DOHH2 (cell line): Measurements from ENCODE around the gene VWA2.

ENCODE experiments used
- H3F3A ChIP-seq: fragments of 200-600 bp; sonication (generic), shearing (Covaris generic); 2 replicates; pipeline ENCODE4 v1.6.0; 2016; ENCODE audit warnings: antibody characterized with exemption, mild to moderate bottlenecking; ENCODE audit not compliant: control insufficient read depth, insufficient read depth
- H3K27ac ChIP-seq: fragments of 200-600 bp; sonication (generic); 2 replicates; pipeline ENCODE4 v1.5.1; 2014; ENCODE audit warnings: low read depth, mild to moderate bottlenecking, low read length, moderate library complexity
- H3K27me3 ChIP-seq: fragments of 200-600 bp; sonication (generic); 2 replicates; pipeline ENCODE4 v1.6.1; 2014; ENCODE audit warnings: mild to moderate bottlenecking, low read length, mixed read lengths; ENCODE audit not compliant: control insufficient read depth
- H3K36me3 ChIP-seq: fragments of 200-600 bp; sonication (generic); 2 replicates; pipeline ENCODE4 v1.6.1; 2014; ENCODE audit warnings: mild to moderate bottlenecking, low read length, moderate library complexity, mixed read lengths; ENCODE audit not compliant: control insufficient read depth
- H3K4me1 ChIP-seq: fragments of 200-600 bp; sonication (generic); 2 replicates; pipeline ENCODE4 v1.6.1; 2014; ENCODE audit warnings: mild to moderate bottlenecking, low read length, mixed read lengths; ENCODE audit not compliant: control insufficient read depth
- H3K4me2 ChIP-seq: fragments of 200-600 bp; sonication (generic); 2 replicates; pipeline ENCODE4 v1.6.0; 2014; ENCODE audit warnings: mild to moderate bottlenecking, low read length, moderate library complexity
- H3K4me3 ChIP-seq: fragments of 200-600 bp; sonication (generic); 2 replicates; pipeline ENCODE4 v1.5.1; 2014; ENCODE audit warnings: mild to moderate bottlenecking, low read length, mixed read lengths
- H3K79me2 ChIP-seq: fragments of 200-600 bp; sonication (generic); 2 replicates; pipeline ENCODE4 v1.6.1; 2014; ENCODE audit warnings: mild to moderate bottlenecking, low read length, mixed read lengths; ENCODE audit not compliant: control insufficient read depth
- H3K9me2 ChIP-seq: fragments of 200-600 bp; sonication (generic); replicated peaks from 2 replicates; pipeline ENCODE4 v1.6.1; 2014; ENCODE audit warnings: mild to moderate bottlenecking, low read length, mixed read lengths; ENCODE audit not compliant: control insufficient read depth
- H3K9me3 ChIP-seq: fragments of 200-600 bp; sonication (generic); 2 replicates; pipeline ENCODE4 v1.6.1; 2014; ENCODE audit warnings: antibody characterized with exemption, low read length, mixed read lengths; ENCODE audit not compliant: control insufficient read depth, insufficient read depth
- H4K20me1 ChIP-seq: fragments of 200-600 bp; sonication (generic); 2 replicates; pipeline ENCODE4 v1.6.0; 2014; ENCODE audit warnings: low read depth, mild to moderate bottlenecking, antibody characterized with exemption, low read length, moderate library complexity; ENCODE audit not compliant: control insufficient read depth, insufficient read depth
- EZH2phosphoT487 ChIP-seq: fragments of 200-600 bp; sonication (generic); IDR thresholded peaks from 2 replicates; pipeline ENCODE4 v1.6.1; 2017; ENCODE audit warnings: borderline replicate concordance, mild to moderate bottlenecking, antibody characterized with exemption, low read length, moderate library complexity, mixed read lengths
- TF ChIP-seq, protein P1 (sequence below): fragments of 200-600 bp; sonication (generic); IDR thresholded peaks from one replicate; pipeline ENCODE4 v1.5.1; 2014; ENCODE audit warnings: antibody characterized with exemption, mild to moderate bottlenecking, low read depth, low read length; ENCODE audit not compliant: poor library complexity, severe bottlenecking

The VWA2 gene

DNA sequence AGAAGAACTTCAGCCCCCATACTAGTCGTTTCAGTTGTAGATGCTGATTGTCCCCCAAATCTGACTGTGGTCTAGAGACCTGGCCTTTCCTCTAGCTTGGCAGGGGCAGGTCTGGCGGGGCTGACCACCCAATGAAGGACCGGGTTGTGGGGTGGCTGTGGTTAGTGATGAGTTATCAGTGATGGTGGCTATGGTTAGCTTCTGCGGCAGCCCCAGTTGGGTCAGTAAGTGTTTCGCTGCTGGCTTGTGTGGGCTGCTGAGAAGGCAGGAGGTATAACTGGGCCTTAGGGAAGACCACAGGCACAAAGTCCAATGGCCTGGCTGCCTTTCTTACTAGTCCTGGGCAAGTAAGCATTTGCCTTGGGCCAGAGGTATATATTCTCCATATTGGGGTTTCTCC is 21.3 kb downstream of the VWA2 start:
- H3K4me3 ChIP-seq: no peak overlapping the region
- TF ChIP-seq EZH2phosphoT487: no peak
- TF ChIP-seq, protein P1, sequence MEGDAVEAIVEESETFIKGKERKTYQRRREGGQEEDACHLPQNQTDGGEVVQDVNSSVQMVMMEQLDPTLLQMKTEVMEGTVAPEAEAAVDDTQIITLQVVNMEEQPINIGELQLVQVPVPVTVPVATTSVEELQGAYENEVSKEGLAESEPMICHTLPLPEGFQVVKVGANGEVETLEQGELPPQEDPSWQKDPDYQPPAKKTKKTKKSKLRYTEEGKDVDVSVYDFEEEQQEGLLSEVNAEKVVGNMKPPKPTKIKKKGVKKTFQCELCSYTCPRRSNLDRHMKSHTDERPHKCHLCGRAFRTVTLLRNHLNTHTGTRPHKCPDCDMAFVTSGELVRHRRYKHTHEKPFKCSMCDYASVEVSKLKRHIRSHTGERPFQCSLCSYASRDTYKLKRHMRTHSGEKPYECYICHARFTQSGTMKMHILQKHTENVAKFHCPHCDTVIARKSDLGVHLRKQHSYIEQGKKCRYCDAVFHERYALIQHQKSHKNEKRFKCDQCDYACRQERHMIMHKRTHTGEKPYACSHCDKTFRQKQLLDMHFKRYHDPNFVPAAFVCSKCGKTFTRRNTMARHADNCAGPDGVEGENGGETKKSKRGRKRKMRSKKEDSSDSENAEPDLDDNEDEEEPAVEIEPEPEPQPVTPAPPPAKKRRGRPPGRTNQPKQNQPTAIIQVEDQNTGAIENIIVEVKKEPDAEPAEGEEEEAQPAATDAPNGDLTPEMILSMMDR: no peak
- no peaks in the 10 kb centered on the region for H4K20me1 ChIP-seq
- H3K79me2 ChIP-seq: no peaks in the 10 kb centered on the region
- no peaks in the 10 kb centered on the region for H3K27me3 ChIP-seq
- no peaks in the 10 kb centered on the region for H3K36me3 ChIP-seq
- no peaks in the 10 kb centered on the region for H3K9me2 ChIP-seq
- no peaks in the 10 kb centered on the region for H3K4me1 ChIP-seq
- no peaks in the 10 kb centered on the region for H3K9me3 ChIP-seq
- H3K4me2 ChIP-seq: no peak overlapping the region
- no peaks in the 10 kb centered on the region for H3F3A ChIP-seq
- H3K27ac ChIP-seq: no peak overlapping the region

DNA sequence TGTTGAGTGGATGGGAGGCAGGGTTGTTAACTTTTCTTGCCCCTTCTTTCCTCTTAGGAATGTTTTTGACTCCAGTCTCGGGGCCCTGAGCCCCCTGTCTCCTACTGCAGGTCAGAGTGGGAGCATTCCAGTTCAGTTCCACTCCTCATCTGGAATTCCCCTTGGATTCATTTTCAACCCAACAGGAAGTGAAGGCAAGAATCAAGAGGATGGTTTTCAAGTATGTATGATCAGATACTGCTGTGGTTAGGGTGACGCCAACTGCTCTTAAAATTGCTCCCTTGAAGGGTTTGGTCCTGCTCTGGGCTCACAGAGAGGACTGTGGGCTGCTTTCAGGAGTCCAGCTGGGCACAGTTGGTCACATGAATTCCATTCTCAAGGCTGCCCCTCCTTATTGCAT is 22.0 kb downstream of the VWA2 start:
- no peaks in the 10 kb centered on the region for H3K9me3 ChIP-seq
- no peaks in the 10 kb centered on the region for H4K20me1 ChIP-seq
- TF ChIP-seq, protein P1: no peak
- no peak for TF ChIP-seq EZH2phosphoT487
- no peaks in the 10 kb centered on the region for H3K36me3 ChIP-seq
- H3F3A ChIP-seq: no peaks in the 10 kb centered on the region
- H3K9me2 ChIP-seq: no peaks in the 10 kb centered on the region
- H3K4me3 ChIP-seq: no peak overlapping the region
- no peaks in the 10 kb centered on the region for H3K4me1 ChIP-seq
- H3K27me3 ChIP-seq: no peaks in the 10 kb centered on the region
- H3K4me2 ChIP-seq: no peak overlapping the region
- no peak overlapping the region for H3K27ac ChIP-seq
- no peaks in the 10 kb centered on the region for H3K79me2 ChIP-seq

DNA sequence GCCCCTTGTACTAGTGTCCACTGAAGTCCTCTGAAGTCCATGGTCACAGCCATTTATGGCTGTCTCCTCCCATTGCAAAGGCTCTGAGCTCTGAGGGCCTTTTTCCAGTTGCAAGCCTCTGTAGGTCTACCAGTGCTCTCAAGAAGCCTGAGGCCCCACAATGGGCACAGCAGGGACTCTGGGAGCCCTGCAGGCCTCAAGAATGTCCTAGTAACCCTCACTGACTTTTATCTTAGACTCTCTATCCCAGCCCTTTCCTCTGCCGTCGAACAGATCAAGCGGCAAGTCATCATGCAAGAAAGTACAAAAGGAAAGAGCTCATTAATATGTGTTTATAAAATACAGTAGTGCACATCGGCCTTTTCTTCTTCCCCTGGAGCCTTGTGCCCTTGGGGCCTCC is 23.4 kb downstream of the VWA2 start:
- Histone ChIP-seq H3F3A (no peaks in the 10 kb centered on the region), H3K27ac (no peak overlapping the region), H3K36me3 (no peaks in the 10 kb centered on the region), H3K4me3 (no peak overlapping the region), H3K27me3 (no peaks in the 10 kb centered on the region), H3K9me3 (no peaks in the 10 kb centered on the region), H3K9me2 (no peaks in the 10 kb centered on the region), H3K4me2 (no peak overlapping the region), H3K79me2 (no peaks in the 10 kb centered on the region), H4K20me1 (no peaks in the 10 kb centered on the region), H3K4me1 (no peaks in the 10 kb centered on the region)
- TF ChIP-seq EZH2phosphoT487: no peak

DNA sequence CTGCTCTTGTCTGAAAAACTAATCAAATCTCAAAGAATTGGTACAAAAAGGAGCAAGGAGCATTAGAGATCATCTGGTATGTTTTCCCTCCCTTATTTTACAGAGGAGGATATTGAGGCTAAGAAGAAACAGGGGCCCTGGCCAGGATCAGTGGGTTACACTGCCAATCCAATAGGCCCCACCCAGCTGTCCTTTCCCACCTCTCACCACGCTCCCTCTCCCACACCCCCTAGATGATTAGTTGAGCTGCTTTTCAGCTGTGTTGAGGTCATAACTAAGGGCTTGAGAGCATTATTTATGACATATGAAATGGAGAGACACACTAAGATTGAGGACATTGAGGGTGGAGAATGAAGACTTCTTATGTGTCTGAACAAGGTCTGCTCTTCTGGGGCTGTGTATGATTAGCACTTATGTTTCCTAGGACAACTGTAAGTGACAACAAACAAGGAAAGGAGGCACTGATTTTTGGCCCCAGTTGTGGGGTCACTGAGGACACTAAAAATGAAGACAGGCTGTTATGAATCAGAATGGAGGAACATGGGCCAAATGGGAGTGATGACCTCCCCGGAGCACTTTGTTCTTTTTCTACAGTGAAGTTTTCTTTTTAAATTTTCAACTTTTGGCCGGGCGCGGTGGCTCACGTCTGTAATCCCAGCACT is 26.5 kb downstream of the VWA2 start:
- no peaks in the 10 kb centered on the region for H3F3A ChIP-seq
- no peaks in the 10 kb centered on the region for H3K9me3 ChIP-seq
- H3K4me3 ChIP-seq: no peak overlapping the region
- H4K20me1 ChIP-seq: no peaks in the 10 kb centered on the region
- H3K36me3 ChIP-seq: no peaks in the 10 kb centered on the region
- no peak overlapping the region for H3K27ac ChIP-seq
- TF ChIP-seq, protein P1: no peak
- no peak for TF ChIP-seq EZH2phosphoT487
- no peaks in the 10 kb centered on the region for H3K9me2 ChIP-seq
- no peaks in the 10 kb centered on the region for H3K27me3 ChIP-seq
- H3K4me2 ChIP-seq: no peak overlapping the region
- no peaks in the 10 kb centered on the region for H3K4me1 ChIP-seq
- H3K79me2 ChIP-seq: no peaks in the 10 kb centered on the region
